Osteocyte (in vitro differentiated cells): ENCODE results near the gene CRTAC1. TPM values are rescaled to one million over a fixed set of nuclear protein-coding genes. Genes with fewer than 3 reads are reported as not detected.

ENCODE experiments used
- DNase-seq: peaks from one replicate; pipeline ENCODE4 v3.0.0; 2021; ENCODE audit warnings: mixed read lengths; ENCODE audit not compliant: unreplicated experiment; ENCODE audit errors: extremely low spot score
- H3K27ac Mint-ChIP-seq: one replicate; pipeline ENCODE4 v1.8.0; 2021; ENCODE audit warnings: mild to moderate bottlenecking, mixed read lengths; ENCODE audit not compliant: unreplicated experiment
- H3K27me3 Mint-ChIP-seq: one replicate; pipeline ENCODE4 v1.8.0; 2021; ENCODE audit warnings: mixed read lengths; ENCODE audit not compliant: unreplicated experiment
- H3K36me3 Mint-ChIP-seq: one replicate; pipeline ENCODE4 v1.8.0; 2021; ENCODE audit warnings: mixed read lengths; ENCODE audit not compliant: unreplicated experiment
- H3K4me1 Mint-ChIP-seq: one replicate; pipeline ENCODE4 v1.8.0; 2021; ENCODE audit warnings: mixed read lengths; ENCODE audit not compliant: unreplicated experiment
- H3K4me3 Mint-ChIP-seq: one replicate; pipeline ENCODE4 v1.8.0; 2021; ENCODE audit warnings: mild to moderate bottlenecking, moderate library complexity, mixed read lengths; ENCODE audit not compliant: unreplicated experiment
- H3K9me3 Mint-ChIP-seq: one replicate; pipeline ENCODE4 v1.8.0; 2021; ENCODE audit warnings: mixed read lengths; ENCODE audit not compliant: unreplicated experiment
- CTCF ChIP-seq: fragments of 200-600 bp; sonication (generic); IDR thresholded peaks from 2 replicates; pipeline ENCODE4 v1.5.0; 2021; ENCODE audit warnings: antibody characterized with exemption, mild to moderate bottlenecking, moderate library complexity
- total RNA-seq: library from RNA; stranded (reverse); gene quantifications from 2 replicates; pipeline ENCODE4 v1.2.1, GENCODE V29; 2021

Gene CRTAC1
- total RNA-seq, 1 donor from 2014 or later = 0.16 TPM

- no peak for TF ChIP-seq CTCF
- Mint-ChIP-seq H3K27me3 (peaks cover 58% of the 10 kb centered on the region), H3K27ac (no peak overlapping the region), H3K9me3 (no peaks in the 10 kb centered on the region), H3K4me1 (no peaks in the 10 kb centered on the region), H3K36me3 (no peaks in the 10 kb centered on the region), H3K4me3 (no peak overlapping the region)
- no peak for DNase-seq
Measured at GRCh38 chr10:97975598-97975997, 54.8 kb downstream of the CRTAC1 start.

- H3K27me3 Mint-ChIP-seq = peaks cover 62% of the 10 kb centered on the region
- H3K9me3 Mint-ChIP-seq = no peaks in the 10 kb centered on the region
Measured at GRCh38 chr10:97974526-97975525, 55.6 kb downstream of the CRTAC1 start.

GRCh38 chr10:97974100-97974499 lies 56.3 kb downstream of the CRTAC1 start:
- H3K36me3 Mint-ChIP-seq = no peaks in the 10 kb centered on the region
- H3K27me3 Mint-ChIP-seq = peaks cover 69% of the 10 kb centered on the region
- no peaks in the 10 kb centered on the region for H3K9me3 Mint-ChIP-seq
- no peak for DNase-seq
- no peaks in the 10 kb centered on the region for H3K4me1 Mint-ChIP-seq
- no peak for TF ChIP-seq CTCF
- H3K27ac Mint-ChIP-seq = no peak overlapping the region
- no peak overlapping the region for H3K4me3 Mint-ChIP-seq

More at GRCh38 chr10:97974526-97975525, 55.6 kb downstream of the CRTAC1 start:
- DNase-seq = no peak
- H3K4me1 Mint-ChIP-seq = no peaks in the 10 kb centered on the region
- H3K4me3 Mint-ChIP-seq = no peak overlapping the region
- no peak for TF ChIP-seq CTCF
- H3K36me3 Mint-ChIP-seq = no peaks in the 10 kb centered on the region
- no peak overlapping the region for H3K27ac Mint-ChIP-seq

GRCh38 chr10:97969538-97970079 lies 60.8 kb downstream of the CRTAC1 start:
- Mint-ChIP-seq H3K27me3 (peaks cover 54% of the 10 kb centered on the region), H3K27ac (no peak overlapping the region), H3K4me3 (no peak overlapping the region), H3K36me3 (no peaks in the 10 kb centered on the region), H3K9me3 (no peaks in the 10 kb centered on the region), H3K4me1 (no peaks in the 10 kb centered on the region)
- no peak for DNase-seq
- TF ChIP-seq CTCF = no peak

- H3K27ac Mint-ChIP-seq = no peak overlapping the region
- no peaks in the 10 kb centered on the region for H3K4me1 Mint-ChIP-seq
- no peaks in the 10 kb centered on the region for H3K9me3 Mint-ChIP-seq
- H3K4me3 Mint-ChIP-seq = no peak overlapping the region
- H3K36me3 Mint-ChIP-seq = no peaks in the 10 kb centered on the region
- H3K27me3 Mint-ChIP-seq = peaks cover 20% of the 10 kb centered on the region
- DNase-seq = no peak
- no peak for TF ChIP-seq CTCF
Measured at GRCh38 chr10:97964748-97965147, 65.7 kb downstream of the CRTAC1 start.
